Chondrocyte (in vitro differentiated cells): ENCODE results near the gene RERE. TPM values are rescaled to one million over a fixed set of nuclear protein-coding genes. Genes with fewer than 3 reads are reported as not detected.

Experiments used
- DNase-seq: peaks from one replicate; pipeline ENCODE4 v3.0.0; 2021; ENCODE audit warnings: mixed read lengths, low spot score
- H3K27ac Mint-ChIP-seq: one replicate; pipeline ENCODE4 v1.8.0; 2021; ENCODE audit warnings: mild to moderate bottlenecking, moderate library complexity, mixed read lengths; ENCODE audit not compliant: unreplicated experiment
- H3K27me3 Mint-ChIP-seq: 2 replicates; pipeline ENCODE4 v1.8.0; 2021; ENCODE audit warnings: low read depth, mixed read lengths
- H3K36me3 Mint-ChIP-seq: 2 replicates; pipeline ENCODE4 v1.8.0; 2021; ENCODE audit warnings: low read depth, mixed read lengths
- H3K4me1 Mint-ChIP-seq: 2 replicates; pipeline ENCODE4 v1.8.0; 2021; ENCODE audit warnings: low read depth, mild to moderate bottlenecking, mixed read lengths
- H3K4me3 Mint-ChIP-seq: one replicate; pipeline ENCODE4 v1.8.0; 2021; ENCODE audit warnings: mild to moderate bottlenecking, moderate library complexity, mixed read lengths; ENCODE audit not compliant: unreplicated experiment
- H3K9me3 Mint-ChIP-seq: 2 replicates; pipeline ENCODE4 v1.8.0; 2021; ENCODE audit warnings: low read depth, mixed read lengths
- total RNA-seq: library from RNA; stranded (reverse); gene quantifications from 3 replicates; pipeline ENCODE4 v1.2.1, GENCODE V29; 2021
- TF ChIP-seq, protein P1 (sequence below): fragments of 200-600 bp; sonication (generic); IDR thresholded peaks from 2 replicates; pipeline ENCODE4 v1.5.0; 2021; ENCODE audit warnings: antibody characterized with exemption, mild to moderate bottlenecking, moderate library complexity

Gene RERE
- total RNA-seq, 1 donor from 2014 or later: 64.9 TPM

- no peaks in the 10 kb centered on the region for H3K27me3 Mint-ChIP-seq
- TF ChIP-seq, protein P1, sequence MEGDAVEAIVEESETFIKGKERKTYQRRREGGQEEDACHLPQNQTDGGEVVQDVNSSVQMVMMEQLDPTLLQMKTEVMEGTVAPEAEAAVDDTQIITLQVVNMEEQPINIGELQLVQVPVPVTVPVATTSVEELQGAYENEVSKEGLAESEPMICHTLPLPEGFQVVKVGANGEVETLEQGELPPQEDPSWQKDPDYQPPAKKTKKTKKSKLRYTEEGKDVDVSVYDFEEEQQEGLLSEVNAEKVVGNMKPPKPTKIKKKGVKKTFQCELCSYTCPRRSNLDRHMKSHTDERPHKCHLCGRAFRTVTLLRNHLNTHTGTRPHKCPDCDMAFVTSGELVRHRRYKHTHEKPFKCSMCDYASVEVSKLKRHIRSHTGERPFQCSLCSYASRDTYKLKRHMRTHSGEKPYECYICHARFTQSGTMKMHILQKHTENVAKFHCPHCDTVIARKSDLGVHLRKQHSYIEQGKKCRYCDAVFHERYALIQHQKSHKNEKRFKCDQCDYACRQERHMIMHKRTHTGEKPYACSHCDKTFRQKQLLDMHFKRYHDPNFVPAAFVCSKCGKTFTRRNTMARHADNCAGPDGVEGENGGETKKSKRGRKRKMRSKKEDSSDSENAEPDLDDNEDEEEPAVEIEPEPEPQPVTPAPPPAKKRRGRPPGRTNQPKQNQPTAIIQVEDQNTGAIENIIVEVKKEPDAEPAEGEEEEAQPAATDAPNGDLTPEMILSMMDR: no peak
- H3K27ac Mint-ChIP-seq: no peak overlapping the region
- H3K36me3 Mint-ChIP-seq: no peaks in the 10 kb centered on the region
- peaks cover 13% of the 10 kb centered on the region for H3K4me1 Mint-ChIP-seq
- H3K4me3 Mint-ChIP-seq: no peak overlapping the region
- DNase-seq: no peak
- H3K9me3 Mint-ChIP-seq: no peaks in the 10 kb centered on the region
These were observed 278.9 kb downstream of the RERE start for GRCh38 chr1:8538502-8538901.

DNA sequence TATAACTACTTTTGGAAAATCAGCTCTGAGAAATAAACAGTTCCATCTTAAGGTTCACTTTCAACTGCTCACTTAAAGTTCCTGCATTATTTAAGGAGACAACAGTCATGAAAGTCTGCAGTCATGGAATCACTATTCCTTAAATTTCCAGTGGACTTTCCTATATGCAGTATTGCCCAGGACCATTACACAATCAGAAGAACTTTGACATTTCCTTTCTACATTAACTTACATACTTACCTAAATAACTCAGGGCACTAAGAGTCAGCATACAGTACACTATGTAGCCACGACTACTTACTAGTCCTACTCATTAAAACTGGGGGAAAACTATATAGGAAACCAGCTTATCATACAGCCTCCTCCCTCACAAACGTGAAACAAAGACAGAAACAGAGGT lies 279.4 kb downstream of the RERE start:
- H3K4me1 Mint-ChIP-seq: peaks cover 13% of the 10 kb centered on the region
- no peaks in the 10 kb centered on the region for H3K36me3 Mint-ChIP-seq
- no peak overlapping the region for H3K4me3 Mint-ChIP-seq
- H3K27me3 Mint-ChIP-seq: no peaks in the 10 kb centered on the region
- H3K9me3 Mint-ChIP-seq: no peaks in the 10 kb centered on the region
- H3K27ac Mint-ChIP-seq: no peak overlapping the region
- DNase-seq: no peak
- TF ChIP-seq, protein P1: no peak

- Mint-ChIP-seq H3K27ac (no peak overlapping the region), H3K27me3 (no peaks in the 10 kb centered on the region), H3K9me3 (no peaks in the 10 kb centered on the region), H3K36me3 (peaks cover 1% of the 10 kb centered on the region), H3K4me1 (peaks cover 13% of the 10 kb centered on the region), H3K4me3 (no peak overlapping the region)
- DNase-seq: no peak
- TF ChIP-seq, protein P1: no peak
These were observed 280.9 kb downstream of the RERE start for GRCh38 chr1:8536515-8536914.

DNA sequence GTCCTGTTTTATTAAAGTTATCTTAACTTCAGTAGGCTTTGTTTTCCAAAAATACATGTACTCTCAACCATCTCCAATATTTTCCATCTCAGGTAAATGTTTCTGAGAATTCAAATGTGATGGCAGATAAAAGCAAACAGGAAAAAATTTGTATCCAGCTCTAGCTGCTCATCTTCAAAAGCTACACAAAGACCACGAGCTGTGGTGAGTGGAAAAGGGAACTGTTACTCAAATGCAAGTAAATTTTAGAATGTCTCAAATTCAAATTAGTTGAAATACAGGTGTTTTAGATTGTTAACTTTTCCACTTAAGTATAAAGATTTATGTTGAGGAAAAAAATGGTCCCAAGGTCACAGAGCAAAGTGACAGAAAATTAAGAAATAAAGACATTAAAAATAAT lies 283.5 kb downstream of the RERE start:
- TF ChIP-seq, protein P1: no peak
- H3K27me3 Mint-ChIP-seq: no peaks in the 10 kb centered on the region
- no peak overlapping the region for H3K27ac Mint-ChIP-seq
- no peak for DNase-seq
- H3K9me3 Mint-ChIP-seq: no peaks in the 10 kb centered on the region
- no peaks in the 10 kb centered on the region for H3K4me1 Mint-ChIP-seq
- H3K36me3 Mint-ChIP-seq: peaks cover 6% of the 10 kb centered on the region
- H3K4me3 Mint-ChIP-seq: no peak overlapping the region

DNA sequence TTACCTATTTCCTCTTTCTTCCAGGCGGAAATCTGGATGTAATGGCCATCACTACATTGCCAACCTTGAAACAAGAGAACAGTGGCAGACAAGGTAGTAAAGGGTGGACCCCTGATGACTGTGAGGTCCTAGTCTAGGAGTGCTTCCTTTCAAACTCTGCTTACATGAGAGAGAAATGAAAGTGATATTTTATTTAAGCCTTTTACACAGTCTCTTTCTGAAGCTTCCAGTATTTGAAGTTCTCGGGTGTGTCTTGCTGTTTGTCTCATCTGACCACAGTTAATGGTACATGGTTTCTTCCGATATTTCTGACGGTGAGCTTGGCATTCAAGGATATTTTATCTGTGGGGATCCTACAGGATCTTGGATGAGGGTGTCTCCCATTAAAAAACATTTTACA lies 284.3 kb downstream of the RERE start:
- Mint-ChIP-seq H3K27ac (no peak overlapping the region), H3K27me3 (no peaks in the 10 kb centered on the region)
- TF ChIP-seq, protein P1: no peak

More for the DNA sequence above, 284.3 kb downstream of the RERE start:
- H3K36me3 Mint-ChIP-seq: peaks cover 6% of the 10 kb centered on the region
- H3K9me3 Mint-ChIP-seq: no peaks in the 10 kb centered on the region
- H3K4me1 Mint-ChIP-seq: no peaks in the 10 kb centered on the region
- no peak overlapping the region for H3K4me3 Mint-ChIP-seq
- no peak for DNase-seq
